ENCODE data around the gene EPHA4. TPM values are rescaled to one million over a fixed set of nuclear protein-coding genes. Genes with fewer than 3 reads are reported as not detected.

The EPHA4 gene
- total RNA-seq, 1 experiment from 2014 or later: 3.4 TPM

DNA sequence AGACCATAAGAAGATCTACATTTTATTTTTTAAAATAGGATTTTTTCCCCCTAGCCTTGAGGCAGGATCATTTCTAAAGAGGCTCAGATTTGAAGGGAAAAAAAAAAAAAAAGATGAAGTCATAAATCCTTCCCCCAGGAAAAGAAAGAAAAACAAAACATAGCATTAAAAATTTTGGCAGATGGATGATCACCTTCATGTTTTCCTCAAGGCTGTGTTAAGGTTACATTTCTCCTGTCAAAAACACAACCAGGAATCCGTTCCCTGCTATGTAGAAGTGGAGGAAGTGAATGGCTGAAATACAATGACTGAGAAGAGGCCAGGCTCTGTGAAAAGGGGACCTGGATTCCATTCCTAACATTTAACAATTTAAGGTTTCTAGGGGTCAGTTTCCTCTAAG lies 56.2 kb downstream of the EPHA4 start:
- Histone ChIP-seq H3K27me3 (ENCODE audit: control insufficient read depth, insufficient read depth, low read length) (no peaks in the 10 kb centered on the region), H3K27ac (ENCODE audit: low read length) (no peak overlapping the region), H3K4me3 (ENCODE audit: low read depth in 2 of 2, low read length in 2 of 2) (no peak overlapping the region), H3K9me3 (ENCODE audit: control insufficient read depth, insufficient read depth, low read depth, low read length) (no peaks in the 10 kb centered on the region), H3K36me3 (ENCODE audit: control insufficient read depth, insufficient read depth, low read length) (no peaks in the 10 kb centered on the region), H3K4me1 (ENCODE audit: control insufficient read depth, insufficient read depth, low read length) (no peaks in the 10 kb centered on the region)
- ATAC-seq (no peak), DNase-seq (ENCODE audit: low read depth, low spot score) (no peak)
- intact Hi-C loops (cut with micrococcal nuclease; ENCODE audit: unreplicated experiment) (no loop called here), in situ Hi-C loops (cut with HindIII; ENCODE audit: low pct_unique_long_range_greater_than_20kb, low sequenced_read_pairs) (no loop called here)
- no TSS peak for BruUV-seq (replicated peaks)
- CTCF ChIA-PET: no interaction called here
- POLR2A ChIA-PET: no interaction called here
- no peak for TF ChIP-seq TCF7L2 (IDR thresholded peaks at IDR 0.05; ENCODE audit: low read depth, low read length)
- no peak for TF ChIP-seq POLR2AphosphoS5 (IDR thresholded peaks at IDR 0.05; ENCODE audit: low read depth, low read length)
- TF ChIP-seq, protein P1, sequence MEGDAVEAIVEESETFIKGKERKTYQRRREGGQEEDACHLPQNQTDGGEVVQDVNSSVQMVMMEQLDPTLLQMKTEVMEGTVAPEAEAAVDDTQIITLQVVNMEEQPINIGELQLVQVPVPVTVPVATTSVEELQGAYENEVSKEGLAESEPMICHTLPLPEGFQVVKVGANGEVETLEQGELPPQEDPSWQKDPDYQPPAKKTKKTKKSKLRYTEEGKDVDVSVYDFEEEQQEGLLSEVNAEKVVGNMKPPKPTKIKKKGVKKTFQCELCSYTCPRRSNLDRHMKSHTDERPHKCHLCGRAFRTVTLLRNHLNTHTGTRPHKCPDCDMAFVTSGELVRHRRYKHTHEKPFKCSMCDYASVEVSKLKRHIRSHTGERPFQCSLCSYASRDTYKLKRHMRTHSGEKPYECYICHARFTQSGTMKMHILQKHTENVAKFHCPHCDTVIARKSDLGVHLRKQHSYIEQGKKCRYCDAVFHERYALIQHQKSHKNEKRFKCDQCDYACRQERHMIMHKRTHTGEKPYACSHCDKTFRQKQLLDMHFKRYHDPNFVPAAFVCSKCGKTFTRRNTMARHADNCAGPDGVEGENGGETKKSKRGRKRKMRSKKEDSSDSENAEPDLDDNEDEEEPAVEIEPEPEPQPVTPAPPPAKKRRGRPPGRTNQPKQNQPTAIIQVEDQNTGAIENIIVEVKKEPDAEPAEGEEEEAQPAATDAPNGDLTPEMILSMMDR (IDR thresholded peaks at IDR 0.05): no peak
- TF ChIP-seq, protein P2, sequence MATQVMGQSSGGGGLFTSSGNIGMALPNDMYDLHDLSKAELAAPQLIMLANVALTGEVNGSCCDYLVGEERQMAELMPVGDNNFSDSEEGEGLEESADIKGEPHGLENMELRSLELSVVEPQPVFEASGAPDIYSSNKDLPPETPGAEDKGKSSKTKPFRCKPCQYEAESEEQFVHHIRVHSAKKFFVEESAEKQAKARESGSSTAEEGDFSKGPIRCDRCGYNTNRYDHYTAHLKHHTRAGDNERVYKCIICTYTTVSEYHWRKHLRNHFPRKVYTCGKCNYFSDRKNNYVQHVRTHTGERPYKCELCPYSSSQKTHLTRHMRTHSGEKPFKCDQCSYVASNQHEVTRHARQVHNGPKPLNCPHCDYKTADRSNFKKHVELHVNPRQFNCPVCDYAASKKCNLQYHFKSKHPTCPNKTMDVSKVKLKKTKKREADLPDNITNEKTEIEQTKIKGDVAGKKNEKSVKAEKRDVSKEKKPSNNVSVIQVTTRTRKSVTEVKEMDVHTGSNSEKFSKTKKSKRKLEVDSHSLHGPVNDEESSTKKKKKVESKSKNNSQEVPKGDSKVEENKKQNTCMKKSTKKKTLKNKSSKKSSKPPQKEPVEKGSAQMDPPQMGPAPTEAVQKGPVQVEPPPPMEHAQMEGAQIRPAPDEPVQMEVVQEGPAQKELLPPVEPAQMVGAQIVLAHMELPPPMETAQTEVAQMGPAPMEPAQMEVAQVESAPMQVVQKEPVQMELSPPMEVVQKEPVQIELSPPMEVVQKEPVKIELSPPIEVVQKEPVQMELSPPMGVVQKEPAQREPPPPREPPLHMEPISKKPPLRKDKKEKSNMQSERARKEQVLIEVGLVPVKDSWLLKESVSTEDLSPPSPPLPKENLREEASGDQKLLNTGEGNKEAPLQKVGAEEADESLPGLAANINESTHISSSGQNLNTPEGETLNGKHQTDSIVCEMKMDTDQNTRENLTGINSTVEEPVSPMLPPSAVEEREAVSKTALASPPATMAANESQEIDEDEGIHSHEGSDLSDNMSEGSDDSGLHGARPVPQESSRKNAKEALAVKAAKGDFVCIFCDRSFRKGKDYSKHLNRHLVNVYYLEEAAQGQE (IDR thresholded peaks at IDR 0.05; ENCODE audit: insufficient read depth in 1 of 2, low read depth in 2 of 2, low read length in 1 of 2): no peak
- TF ChIP-seq SIN3A (IDR thresholded peaks at IDR 0.05; ENCODE audit: borderline replicate concordance, insufficient read depth, low read depth, low read length): no peak

DNA sequence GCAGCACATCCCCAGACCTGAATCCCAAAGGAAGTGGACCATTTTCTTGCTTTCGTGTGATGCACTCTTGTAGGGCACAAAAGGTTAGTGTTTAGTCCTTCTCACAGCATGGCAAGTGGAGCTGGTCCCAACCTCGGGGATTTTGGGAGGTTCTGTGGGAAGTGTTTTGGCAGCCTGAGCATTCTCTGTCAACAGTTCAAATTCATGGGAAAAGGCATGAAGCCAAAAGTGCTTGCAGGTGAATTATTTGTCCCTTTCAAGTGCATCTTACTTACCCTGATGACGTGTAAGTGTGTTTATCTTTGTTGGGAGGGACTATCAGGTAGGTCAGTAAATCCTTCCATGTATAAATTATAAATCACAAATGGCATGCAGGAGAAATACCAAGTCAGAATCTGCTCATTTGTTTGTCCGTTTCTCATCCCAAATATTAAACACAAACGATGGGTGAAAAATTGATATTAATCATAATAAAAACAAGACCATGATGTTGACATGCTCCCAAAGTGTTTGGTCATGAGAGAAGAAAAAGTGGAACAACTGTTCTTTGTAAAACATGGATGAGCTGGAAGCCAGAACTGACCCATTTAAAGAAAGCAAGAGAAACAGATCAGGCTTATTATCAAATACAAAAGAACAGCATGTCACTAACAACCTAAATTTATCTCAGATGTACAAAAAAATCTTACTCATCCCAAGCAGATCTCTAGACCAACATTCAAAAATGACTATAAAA lies 57.6 kb downstream of the EPHA4 start:
- CTCF ChIA-PET: no interaction called here
- intact Hi-C loops (cut with micrococcal nuclease; ENCODE audit: unreplicated experiment): no loop called here
- H3K27ac ChIP-seq (ENCODE audit: low read length): no peak overlapping the region
- POLR2A ChIA-PET: no interaction called here
- BruUV-seq (replicated peaks): no TSS peak
- in situ Hi-C loops (cut with HindIII; ENCODE audit: low pct_unique_long_range_greater_than_20kb, low sequenced_read_pairs): no loop called here
- DNase-seq (ENCODE audit: low read depth, low spot score): no peak
- TF ChIP-seq SIN3A (IDR thresholded peaks at IDR 0.05; ENCODE audit: borderline replicate concordance, insufficient read depth, low read depth, low read length) (no peak), POLR2AphosphoS5 (IDR thresholded peaks at IDR 0.05; ENCODE audit: low read depth, low read length) (no peak), TCF7L2 (IDR thresholded peaks at IDR 0.05; ENCODE audit: low read depth, low read length) (no peak)
- TF ChIP-seq, protein P2 (IDR thresholded peaks at IDR 0.05; ENCODE audit: insufficient read depth in 1 of 2, low read depth in 2 of 2, low read length in 1 of 2): no peak
- ATAC-seq: no peak
- H3K9me3 ChIP-seq (ENCODE audit: control insufficient read depth, insufficient read depth, low read depth, low read length): no peaks in the 10 kb centered on the region
- no peaks in the 10 kb centered on the region for H3K27me3 ChIP-seq (ENCODE audit: control insufficient read depth, insufficient read depth, low read length)
- H3K4me1 ChIP-seq (ENCODE audit: control insufficient read depth, insufficient read depth, low read length): no peaks in the 10 kb centered on the region
- no peaks in the 10 kb centered on the region for H3K36me3 ChIP-seq (ENCODE audit: control insufficient read depth, insufficient read depth, low read length)
- no peak overlapping the region for H3K4me3 ChIP-seq (ENCODE audit: low read depth in 2 of 2, low read length in 2 of 2)

Measured in Panc1 (cell line).